Esophagus squamous epithelium (tissue), 5 donors: ENCODE data around the gene NCOA1. TPM values are rescaled to one million over a fixed set of nuclear protein-coding genes. Genes with fewer than 3 reads are reported as not detected.

Source experiments
- DNase-seq: peaks from one replicate; lab custom pipeline; 2025; lab: John Stamatoyannopoulos, UW
- H3K27ac ChIP-seq, 4 donors: fragments of 200-600 bp; sonication (generic); one replicate each; pipeline ENCODE4 v1.5.1; 2016 to 2019; ENCODE audit warnings: mild to moderate bottlenecking in 1 of 4
- H3K27me3 ChIP-seq, 4 donors: fragments of 200-600 bp; sonication (generic); 1 replicate in 3 of 4; 2 replicates in 1 of 4; pipeline versions ENCODE4 v1.5.1 to v1.6.0; 2017 to 2021; ENCODE audit warnings: antibody characterized with exemption in 1 of 4
- H3K36me3 ChIP-seq, 3 donors: fragments of 200-600 bp; sonication (generic); one replicate each; pipeline ENCODE4 v1.5.1; 2016 to 2019
- H3K4me1 ChIP-seq, 3 donors: fragments of 200-600 bp; sonication (generic); one replicate each; pipeline ENCODE4 v1.5.1; 2017 to 2019
- H3K4me3 ChIP-seq, 4 donors: fragments of 200-600 bp; sonication (generic); 1 replicate in 3 of 4; 2 replicates in 1 of 4; pipeline ENCODE4 v1.5.1; 2016 to 2019; ENCODE audit warnings: mild to moderate bottlenecking in 2 of 4, moderate library complexity in 1 of 4
- H3K9me3 ChIP-seq, 3 donors: fragments of 200-600 bp; sonication (generic); one replicate each; pipeline ENCODE4 v1.5.1; 2016 to 2019
- CTCF ChIP-seq, 6 experiments: fragments of 450-650 bp in 4 of 6; fragments of 200-600 bp in 2 of 6; sonication (generic) in 2 of 6; IDR thresholded peaks; one replicate each; pipeline ENCODE4 v1.5.1; 2016 to 2019; ENCODE audit warnings: antibody characterized with exemption in 6 of 6, mild to moderate bottlenecking in 4 of 6, moderate library complexity in 4 of 6
- POLR2A ChIP-seq, 4 donors: fragments of 450-650 bp; IDR thresholded peaks; one replicate each; pipeline ENCODE4 v1.6.1; 2017; ENCODE audit warnings: antibody characterized with exemption in 4 of 4, mild to moderate bottlenecking in 4 of 4, moderate library complexity in 3 of 4
- WGBS, 2 donors: methylation state at CpG; one replicate each; pipeline ENCODE4 v1.1.5; 2018; 5-methylcytosine and 5-hydroxymethylcytosine counted together
- intact Hi-C: fragments of 100-400 bp; cut with DNase I; formaldehyde crosslinking; loops from one replicate; pipeline ENCODE4 v1.15.0; 2022
- total RNA-seq, 4 donors: library from RNA; depleted of rRNA; stranded (reverse); fragments of >200 nt; gene quantifications; one replicate each; pipeline ENCODE4 v1.1.0, GENCODE V29; 2016
- donor health status: DM: yes; HTN: yes; CAD: no.

The NCOA1 gene
- total RNA-seq, 4 donors from 2014 or later, result 21.3 to 45.4 (median 32.9) TPM

- Histone ChIP-seq H3K27ac (no peak overlapping the region), H3K27me3 (no peaks in the 10 kb centered on the region), H3K36me3 (peaks cover 0 to 5% (median 0%) of the 10 kb centered on the region in 3 donors), H3K9me3 (no peaks in the 10 kb centered on the region), H3K4me1 (no peaks in the 10 kb centered on the region), H3K4me3 (no peak overlapping the region)
- TF ChIP-seq POLR2A (IDR thresholded peaks at IDR 0.05) (no peak), CTCF (IDR thresholded peaks at IDR 0.05) (no peak)
- intact Hi-C loops, result no loop called here
- 79 to 92% methylated on average over 1 of the region's 1 CpG for WGBS, 2 donors
- no peak for DNase-seq
Measured at GRCh38 chr2:24642351-24642750, 151.3 kb downstream of the NCOA1 start.

GRCh38 chr2:24643051-24643450 is 152.0 kb downstream of the NCOA1 start:
- no peak for DNase-seq
- Histone ChIP-seq H3K27ac (no peak overlapping the region), H3K36me3 (peaks cover 0 to 5% (median 0%) of the 10 kb centered on the region in 3 donors), H3K9me3 (no peaks in the 10 kb centered on the region), H3K4me1 (no peaks in the 10 kb centered on the region), H3K4me3 (no peak overlapping the region), H3K27me3 (no peaks in the 10 kb centered on the region)
- intact Hi-C loops, result no loop called here
- TF ChIP-seq CTCF (IDR thresholded peaks at IDR 0.05) (no peak), POLR2A (IDR thresholded peaks at IDR 0.05) (no peak)
- 87 to 95% methylated on average over 1 of the region's 1 CpG for WGBS, 2 donors

DNA sequence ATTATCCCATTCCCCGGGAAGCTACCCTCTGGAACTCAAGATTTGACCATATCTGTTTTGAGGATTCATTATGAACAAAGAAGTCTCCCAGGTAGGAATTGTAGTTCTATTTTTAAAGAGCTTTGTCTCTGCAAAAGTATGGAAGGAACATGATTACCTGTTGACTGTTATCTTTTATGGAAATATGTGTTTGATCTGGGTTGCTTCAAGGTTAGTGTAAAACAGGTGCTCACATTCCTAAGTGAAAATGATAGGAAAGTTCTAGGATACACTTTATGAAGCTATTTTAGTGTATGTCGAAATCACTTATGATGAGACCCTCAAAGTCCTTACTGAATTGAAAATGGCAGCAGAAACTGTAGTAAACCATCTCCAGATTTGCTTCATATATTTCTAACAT is 153.0 kb downstream of the NCOA1 start:
- no peak for DNase-seq
- intact Hi-C loops, result no loop called here
- 86 to 95% methylated on average over 2 of the region's 2 CpGs for WGBS, 2 donors
- H3K4me1 ChIP-seq, result no peaks in the 10 kb centered on the region
- no peaks in the 10 kb centered on the region for H3K27me3 ChIP-seq
- TF ChIP-seq POLR2A (IDR thresholded peaks at IDR 0.05), result no peak
- TF ChIP-seq CTCF (IDR thresholded peaks at IDR 0.05), result no peak
- no peak overlapping the region for H3K27ac ChIP-seq
- H3K36me3 ChIP-seq, result peaks cover 0 to 5% (median 0%) of the 10 kb centered on the region in 3 donors
- no peaks in the 10 kb centered on the region for H3K9me3 ChIP-seq
- no peak overlapping the region for H3K4me3 ChIP-seq

- peaks cover 0 to 4% (median 0%) of the 10 kb centered on the region in 3 donors for H3K4me1 ChIP-seq
- intact Hi-C loops, result no loop called here
- no peak for DNase-seq
- H3K27me3 ChIP-seq, result no peaks in the 10 kb centered on the region
- H3K4me3 ChIP-seq, result no peak overlapping the region
- H3K9me3 ChIP-seq, result no peaks in the 10 kb centered on the region
- no peaks in the 10 kb centered on the region for H3K36me3 ChIP-seq
- no peak for TF ChIP-seq POLR2A (IDR thresholded peaks at IDR 0.05)
- TF ChIP-seq CTCF (IDR thresholded peaks at IDR 0.05), result no peak
- H3K27ac ChIP-seq, result no peak overlapping the region
Measured at GRCh38 chr2:24650997-24651642, 160.1 kb downstream of the NCOA1 start.

DNA sequence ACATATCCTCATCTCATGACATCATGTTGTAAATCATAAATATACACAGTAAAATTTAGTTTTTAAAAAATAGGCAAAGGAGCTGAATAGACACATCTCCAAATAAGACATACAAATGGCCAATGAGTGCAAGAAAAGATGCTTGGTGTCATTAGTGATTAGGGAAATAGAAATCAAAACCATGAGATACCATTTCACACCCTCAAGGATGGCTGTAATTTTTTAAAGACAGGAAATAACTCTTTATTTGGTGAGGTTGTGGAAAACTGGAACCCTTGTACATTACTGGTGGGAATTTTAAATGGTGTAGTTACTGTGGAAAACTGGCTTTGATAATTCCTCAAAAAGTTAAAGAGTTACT is 160.6 kb downstream of the NCOA1 start:
- Histone ChIP-seq H3K27ac (no peak overlapping the region), H3K9me3 (no peaks in the 10 kb centered on the region), H3K36me3 (no peaks in the 10 kb centered on the region), H3K4me1 (peaks cover 0 to 4% (median 0%) of the 10 kb centered on the region in 3 donors), H3K27me3 (no peaks in the 10 kb centered on the region), H3K4me3 (no peak overlapping the region)
- TF ChIP-seq CTCF (IDR thresholded peaks at IDR 0.05) (no peak), POLR2A (IDR thresholded peaks at IDR 0.05) (no peak)
- no peak for DNase-seq
- intact Hi-C loops, result no loop called here
